ENCODE data around the gene PSAPL1. TPM values are rescaled to one million over a fixed set of nuclear protein-coding genes. Genes with fewer than 3 reads are reported as not detected.

Gene PSAPL1
- total and polyA plus RNA-seq, 2 of the 8 experiments (the other 6 are each of a cell fraction or from before 2014, with no cell fraction given): 0.03 TPM; not detected in 1

DNA sequence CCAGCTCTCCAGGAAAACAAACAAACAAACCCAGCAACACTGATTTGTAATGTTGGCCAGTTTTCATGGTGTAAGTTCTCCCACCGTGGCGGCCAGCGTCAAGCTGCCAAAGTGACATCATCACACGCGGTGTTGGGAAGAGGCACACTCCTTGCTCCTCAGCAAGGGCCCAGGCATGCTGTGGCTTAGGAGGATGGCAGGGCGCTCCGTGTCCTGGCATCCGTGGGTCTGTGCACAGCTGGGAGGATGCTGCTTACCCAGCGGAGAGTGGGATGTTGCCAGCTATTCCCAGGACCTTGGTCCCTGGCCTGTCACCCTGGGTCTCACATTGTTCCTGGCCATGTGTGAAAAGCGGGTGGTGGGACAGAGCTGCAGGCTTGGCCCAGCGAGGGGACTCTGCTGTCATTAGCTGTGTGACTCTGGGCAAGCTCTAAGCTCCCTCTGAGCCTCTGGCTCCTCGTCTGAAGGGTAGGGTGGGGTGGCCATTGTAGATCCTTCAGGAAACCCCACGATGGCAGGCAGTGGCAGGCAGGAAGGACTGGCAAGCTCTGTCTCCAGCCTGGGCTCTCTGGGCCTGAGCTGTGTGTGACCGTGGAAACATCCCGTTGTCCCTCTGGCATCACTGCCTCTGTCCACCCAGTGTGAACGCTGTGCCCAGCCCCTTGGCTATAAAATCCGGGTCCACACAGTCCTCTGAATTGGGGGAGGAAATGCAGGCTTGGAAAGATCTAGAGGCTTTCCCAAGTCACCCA lies 10.8 kb downstream of the PSAPL1 start:
- peak in 1 of 2 experiments; percentile 44 for DNase-seq (ENCODE audit: low read depth in 1 of 2, low spot score in 2 of 2)

More for the DNA sequence above, 10.8 kb downstream of the PSAPL1 start:
- Histone ChIP-seq H2AK5ac (ENCODE audit: low read depth, low read length) (no peak overlapping the region), H3K56ac (replicated peaks; ENCODE audit: insufficient read length, low read depth, low read length) (no peak overlapping the region), H3K23ac (ENCODE audit: insufficient read length) (no peak overlapping the region), H3K4me3 (ENCODE audit: extremely low read depth in 1 of 4, insufficient read depth in 2 of 4, low read depth in 3 of 4, low read length in 4 of 4) (no peak overlapping the region), H2BK120ac (replicated peaks; ENCODE audit: low read depth, low read length) (no peak overlapping the region), H2BK5ac (ENCODE audit: low read depth, low read length) (no peak overlapping the region), H3K14ac (ENCODE audit: insufficient read length) (no peak overlapping the region), H3K23me2 (ENCODE audit: low read depth, low read length) (no peaks in the 10 kb centered on the region), H4K8ac (ENCODE audit: extremely low read depth, insufficient read depth, low read length) (no peak overlapping the region), H2BK20ac (ENCODE audit: low read length) (no peak overlapping the region), H3K36me3 (ENCODE audit: control insufficient read depth in 2 of 4, insufficient read depth in 4 of 4, low read length in 3 of 4) (no peaks in the 10 kb centered on the region), H2BK12ac (ENCODE audit: low read depth, low read length) (no peak overlapping the region), H4K5ac (ENCODE audit: insufficient read length, low read depth, low read length) (no peak overlapping the region), H3K79me2 (ENCODE audit: control insufficient read depth in 1 of 2, insufficient read depth in 2 of 2, low read length in 2 of 2) (no peaks in the 10 kb centered on the region), H3K9ac (replicated peaks in 1 of 4; ENCODE audit: extremely low read depth in 1 of 4, low read depth in 3 of 4, low read length in 3 of 4) (no peak overlapping the region), H3K4me2 (ENCODE audit: insufficient read depth in 1 of 2, low read depth in 2 of 2, low read length in 2 of 2) (no peak overlapping the region), H4K91ac (replicated peaks; ENCODE audit: insufficient read length, low read length) (no peak overlapping the region), H2AFZ (ENCODE audit: low read length) (no peak overlapping the region), H3K79me1 (ENCODE audit: low read depth, low read length) (no peaks in the 10 kb centered on the region), H3K9me3 (ENCODE audit: insufficient read depth in 2 of 2, low read depth in 1 of 2, low read length in 1 of 2) (0 out of 4 replicates have a peak, but pooled peaks cover 0 to under 1% of the 10 kb centered on the region in 2 experiments), H4K20me1 (replicated peaks in 1 of 2; ENCODE audit: control insufficient read depth in 1 of 2, insufficient read depth in 2 of 2, low read length in 2 of 2) (peaks cover 0 to 2% of the 10 kb centered on the region in 2 experiments), H3K4ac (replicated peaks; ENCODE audit: insufficient read length, low read depth, low read length) (no peak overlapping the region), H2BK15ac (ENCODE audit: low read length) (0 out of 2 replicates have a peak overlapping the region, but pooled peaks have one; percentile 19), H3K18ac (ENCODE audit: extremely low read depth, low read length) (no peak overlapping the region), H3K27ac (ENCODE audit: low read depth, low read length) (no peak overlapping the region), H3K4me1 (replicated peaks in 1 of 4; ENCODE audit: control insufficient read depth in 3 of 4, insufficient read depth in 4 of 4, low read length in 3 of 4) (peaks cover 0 to 12% (median 6%) of the 10 kb centered on the region in 4 experiments; a peak in 4 of 7 replicates), H3K27me3 (replicated peaks in 1 of 4; ENCODE audit: control insufficient read depth in 3 of 4, extremely low read depth in 1 of 4, insufficient read depth in 3 of 4, low read length in 3 of 4) (no peaks in the 10 kb centered on the region; a peak in 1 of 7 replicates)
- FAIRE-seq: no peak
- 87% methylated on average over 14 of the region's 17 CpGs; no CpG with 5 or more reads in 1 of the 2 experiments for WGBS, 2 experiments (ENCODE audit: extremely low coverage in 1 of 2, insufficient coverage in 1 of 2, insufficient read length in 1 of 2, insufficient replicate concordance in 2 of 2, low coverage in 1 of 2, low lambda C conversion rate in 2 of 2, missing lambda C conversion rate in 1 of 2)
- CTCF ChIA-PET (ENCODE audit: partially characterized antibody): interaction anchor here (0.8 to 1.9 kb wide), 8 partner anchors 9 to 229 kb away, joined by 3 to 9 read pairs (median 4); no protein-coding TSS in a partner anchor
- POLR2A ChIA-PET (ENCODE audit: partially characterized antibody): interaction anchor here (0.6 kb wide), 1 partner anchor 118 kb away, joined by 3 read pairs; no protein-coding TSS in a partner anchor
- TF ChIP-seq TAF1 (IDR thresholded peaks at IDR 0.05; ENCODE audit: low read depth, low read length) (no peak), CTBP2 (IDR thresholded peaks at IDR 0.05; ENCODE audit: borderline replicate concordance, insufficient read depth, insufficient read length, low read length) (no peak), JUND (IDR thresholded peaks at IDR 0.05; ENCODE audit: low read length) (no peak), FOSL1 (IDR thresholded peaks at IDR 0.05; ENCODE audit: insufficient read depth, low read depth, low read length) (no peak)
- TF ChIP-seq, protein P1, sequence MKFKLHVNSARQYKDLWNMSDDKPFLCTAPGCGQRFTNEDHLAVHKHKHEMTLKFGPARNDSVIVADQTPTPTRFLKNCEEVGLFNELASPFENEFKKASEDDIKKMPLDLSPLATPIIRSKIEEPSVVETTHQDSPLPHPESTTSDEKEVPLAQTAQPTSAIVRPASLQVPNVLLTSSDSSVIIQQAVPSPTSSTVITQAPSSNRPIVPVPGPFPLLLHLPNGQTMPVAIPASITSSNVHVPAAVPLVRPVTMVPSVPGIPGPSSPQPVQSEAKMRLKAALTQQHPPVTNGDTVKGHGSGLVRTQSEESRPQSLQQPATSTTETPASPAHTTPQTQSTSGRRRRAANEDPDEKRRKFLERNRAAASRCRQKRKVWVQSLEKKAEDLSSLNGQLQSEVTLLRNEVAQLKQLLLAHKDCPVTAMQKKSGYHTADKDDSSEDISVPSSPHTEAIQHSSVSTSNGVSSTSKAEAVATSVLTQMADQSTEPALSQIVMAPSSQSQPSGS (IDR thresholded peaks at IDR 0.05; ENCODE audit: low read length): no peak

Measured in H1 (cell line).